Neural cell (in vitro differentiated cells): ENCODE data around the gene FOXP3. TPM values are rescaled to one million over a fixed set of nuclear protein-coding genes. Genes with fewer than 3 reads are reported as not detected.

Experiments
- H2AFZ ChIP-seq: fragments of 200-600, 300-800 bp; sonication (generic), shearing (Covaris generic); 2 replicates; pipeline ENCODE4 v1.6.0; 2014; ENCODE audit warnings: low read depth, mild to moderate bottlenecking, antibody characterized with exemption, low read length, moderate library complexity
- H3F3A ChIP-seq: fragments of 200-600 bp; shearing (Covaris generic); 2 replicates; pipeline ENCODE4 v1.6.1; 2016; ENCODE audit warnings: mild to moderate bottlenecking, moderate library complexity, mixed read lengths, antibody characterized with exemption, low read length; ENCODE audit not compliant: insufficient read depth, poor library complexity, severe bottlenecking
- H3K27ac ChIP-seq: fragments of 200-600, 300-800 bp; sonication (generic), shearing (Covaris generic); 2 replicates; pipeline ENCODE4 v1.5.1; 2014; ENCODE audit warnings: mild to moderate bottlenecking, low read length, moderate library complexity
- H3K27me3 ChIP-seq: fragments of 300-800, 200-600 bp; sonication (generic), shearing (Covaris generic); 2 replicates; pipeline ENCODE4 v1.6.0; 2014; ENCODE audit warnings: mild to moderate bottlenecking, low read depth, low read length, moderate library complexity; ENCODE audit not compliant: insufficient read depth
- H3K36me3 ChIP-seq: fragments of 300-800, 200-600 bp; sonication (generic), shearing (Covaris generic); 2 replicates; pipeline ENCODE4 v1.5.1; 2014; ENCODE audit warnings: mild to moderate bottlenecking, antibody characterized with exemption, low read length, moderate library complexity; ENCODE audit not compliant: insufficient read depth
- H3K4me2 ChIP-seq: fragments of 300-800, 200-600 bp; sonication (generic), shearing (Covaris generic); 2 replicates; pipeline ENCODE4 v1.6.0; 2014; ENCODE audit warnings: mild to moderate bottlenecking, low read length
- H3K4me3 ChIP-seq: fragments of 300-800, 200-600 bp; sonication (generic), shearing (Covaris generic); 2 replicates; pipeline ENCODE4 v1.5.1; 2014; ENCODE audit warnings: mild to moderate bottlenecking, low read length, moderate library complexity
- H3K79me2 ChIP-seq: fragments of 200-600 bp; shearing (Covaris generic); replicated peaks from 2 replicates; pipeline ENCODE4 v1.6.0; 2014; ENCODE audit warnings: mild to moderate bottlenecking, low read length, moderate library complexity; ENCODE audit not compliant: insufficient read depth
- H3K9ac ChIP-seq: fragments of 300-800, 200-600 bp; sonication (generic), shearing (Covaris generic); 2 replicates; pipeline ENCODE4 v1.6.1; 2016; ENCODE audit warnings: mild to moderate bottlenecking, low read length, mixed read lengths
- H3K9me2 ChIP-seq: fragments of 200-600 bp; shearing (Covaris generic); 2 replicates; pipeline ENCODE4 v1.6.1; 2016; ENCODE audit warnings: mild to moderate bottlenecking, low read length, mixed read lengths; ENCODE audit not compliant: insufficient read depth
- H3K9me3 ChIP-seq: fragments of 200-600, 300-800 bp; sonication (generic), shearing (Covaris generic); 2 replicates; pipeline ENCODE4 v1.6.1; 2016; ENCODE audit warnings: mild to moderate bottlenecking, mixed run types, low read length, moderate library complexity, mixed read lengths
- H4K20me1 ChIP-seq: fragments of 200-600 bp; shearing (Covaris generic); 2 replicates; pipeline ENCODE4 v1.6.1; 2016; ENCODE audit warnings: mild to moderate bottlenecking, mixed run types; ENCODE audit not compliant: insufficient read depth
- EP300 ChIP-seq: fragments of 450-650 bp; conservative IDR thresholded peaks from 2 replicates; pipeline ENCODE4 v1.6.1; 2014; ENCODE audit warnings: antibody characterized with exemption, mild to moderate bottlenecking, moderate library complexity; ENCODE audit not compliant: poor library complexity, severe bottlenecking
- EZH2 ChIP-seq: fragments of 200-600, 300-800 bp; shearing (Covaris generic), sonication (generic); IDR thresholded peaks from 2 replicates; pipeline ENCODE4 v1.6.1; 2014; ENCODE audit warnings: antibody characterized with exemption, low read length, borderline replicate concordance, mild to moderate bottlenecking; ENCODE audit not compliant: insufficient read depth, poor library complexity, severe bottlenecking
- MXI1 ChIP-seq: fragments of 450-650 bp; conservative IDR thresholded peaks from 2 replicates; pipeline ENCODE4 v1.6.1; 2014; ENCODE audit warnings: antibody characterized with exemption, mild to moderate bottlenecking; ENCODE audit not compliant: poor library complexity, severe bottlenecking
- POLR2AphosphoS5 ChIP-seq: IDR thresholded peaks from 2 replicates; pipeline ENCODE4 v1.6.1; 2012
- RAD21 ChIP-seq: fragments of 450-650 bp; conservative IDR thresholded peaks from 2 replicates; pipeline ENCODE4 v1.6.1; 2014; ENCODE audit warnings: antibody characterized with exemption, mild to moderate bottlenecking, moderate library complexity
- REST ChIP-seq: IDR thresholded peaks from 2 replicates; pipeline ENCODE4 v1.6.1; 2012; ENCODE audit warnings: borderline replicate concordance
- SMC3 ChIP-seq: fragments of 450-650 bp; conservative IDR thresholded peaks from 2 replicates; pipeline ENCODE4 v1.6.1; 2014; ENCODE audit warnings: antibody characterized with exemption, mild to moderate bottlenecking, moderate library complexity; ENCODE audit not compliant: poor library complexity
- TAF1 ChIP-seq: IDR thresholded peaks from 2 replicates; pipeline ENCODE4 v1.6.1; 2012; ENCODE audit warnings: low read depth
- polyA plus RNA-seq: library from polyadenylated mRNA; depleted of rRNA; stranded (reverse); fragments of >200 nt; gene quantifications from 2 replicates; pipeline ENCODE4 v1.2.3, GENCODE V29; 2014
- TF ChIP-seq, protein P1 (sequence below): fragments of 450-650 bp; IDR thresholded peaks from 2 replicates; pipeline ENCODE4 v1.5.1; 2014; ENCODE audit warnings: antibody characterized with exemption, mild to moderate bottlenecking, moderate library complexity; ENCODE audit not compliant: poor library complexity, severe bottlenecking

Gene FOXP3
- polyA plus RNA-seq, 1 donor from 2014 or later: not detected

- Histone ChIP-seq H2AFZ (peak within 1 kb of the TSS; percentile 56), H3K36me3 (no peaks in the 10 kb centered on the region)
Observed at GRCh38 chrX:49269767-49270248, 5.3 kb upstream of the FOXP3 start, which contains the start of gene PPP1R3F. TSS of gene PPP1R3F (plus strand) at chrX:49269793. CDS start at chrX:49269870, 77 bp downstream.

DNA sequence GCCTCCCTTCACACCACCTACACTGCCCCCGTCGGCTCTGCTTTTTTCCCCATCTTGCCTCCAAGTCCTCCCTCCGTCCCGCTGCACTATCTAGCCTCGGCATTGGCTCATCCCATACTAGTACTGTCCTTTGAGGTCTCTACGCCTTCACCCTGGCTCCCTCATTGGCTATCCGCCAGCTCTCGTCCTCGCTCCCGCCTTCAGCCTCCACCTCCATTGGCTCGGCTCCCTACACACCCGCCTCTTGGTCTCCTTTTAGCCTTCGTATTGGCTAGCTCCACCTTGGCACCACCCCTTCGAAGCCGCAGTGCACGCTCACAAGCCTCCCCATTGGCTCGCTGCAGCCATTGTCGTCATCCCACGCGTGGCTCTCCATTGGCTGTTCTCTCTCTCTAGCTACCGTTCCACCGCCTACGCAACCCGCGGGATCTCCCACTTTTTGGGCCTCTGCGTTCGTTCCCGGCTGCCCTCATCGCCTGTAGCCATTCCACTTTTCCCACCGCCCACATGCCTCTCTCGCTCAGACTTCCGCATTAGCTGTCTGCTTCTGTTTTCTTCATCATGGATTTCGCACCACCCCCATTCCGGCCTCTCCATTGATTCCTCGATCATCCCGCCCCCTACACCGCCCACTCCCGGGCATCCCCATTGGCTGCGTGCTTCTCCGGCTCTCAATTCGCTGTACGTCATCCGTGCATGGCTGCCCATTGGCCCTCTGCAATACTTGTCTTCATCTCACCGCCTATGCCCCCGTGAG lies 4.7 kb upstream of the FOXP3 start:
- Histone ChIP-seq H3K27me3 (no peaks in the 10 kb centered on the region), H2AFZ (peak overlapping the region; percentile 56)
- no peak for TF ChIP-seq SMC3
- no peak for TF ChIP-seq RAD21
- no peak for TF ChIP-seq MXI1
- TF ChIP-seq REST: peak; percentile 17
- peak; percentile 69 for TF ChIP-seq POLR2AphosphoS5
- TF ChIP-seq TAF1: peak; percentile 47
- TF ChIP-seq, protein P1, sequence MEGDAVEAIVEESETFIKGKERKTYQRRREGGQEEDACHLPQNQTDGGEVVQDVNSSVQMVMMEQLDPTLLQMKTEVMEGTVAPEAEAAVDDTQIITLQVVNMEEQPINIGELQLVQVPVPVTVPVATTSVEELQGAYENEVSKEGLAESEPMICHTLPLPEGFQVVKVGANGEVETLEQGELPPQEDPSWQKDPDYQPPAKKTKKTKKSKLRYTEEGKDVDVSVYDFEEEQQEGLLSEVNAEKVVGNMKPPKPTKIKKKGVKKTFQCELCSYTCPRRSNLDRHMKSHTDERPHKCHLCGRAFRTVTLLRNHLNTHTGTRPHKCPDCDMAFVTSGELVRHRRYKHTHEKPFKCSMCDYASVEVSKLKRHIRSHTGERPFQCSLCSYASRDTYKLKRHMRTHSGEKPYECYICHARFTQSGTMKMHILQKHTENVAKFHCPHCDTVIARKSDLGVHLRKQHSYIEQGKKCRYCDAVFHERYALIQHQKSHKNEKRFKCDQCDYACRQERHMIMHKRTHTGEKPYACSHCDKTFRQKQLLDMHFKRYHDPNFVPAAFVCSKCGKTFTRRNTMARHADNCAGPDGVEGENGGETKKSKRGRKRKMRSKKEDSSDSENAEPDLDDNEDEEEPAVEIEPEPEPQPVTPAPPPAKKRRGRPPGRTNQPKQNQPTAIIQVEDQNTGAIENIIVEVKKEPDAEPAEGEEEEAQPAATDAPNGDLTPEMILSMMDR: peak; percentile 26
- no peak for TF ChIP-seq EZH2
- TF ChIP-seq EP300: peak; percentile 36

More at GRCh38 chrX:49269767-49270248, 5.3 kb upstream of the FOXP3 start, which contains the start of gene PPP1R3F:
- Histone ChIP-seq H3K27me3 (no peaks in the 10 kb centered on the region), H3K9ac (peak within 1 kb of the TSS; percentile 87), H4K20me1 (no peaks in the 10 kb centered on the region), H3K9me2 (no peaks in the 10 kb centered on the region), H3K27ac (peak within 1 kb of the TSS; percentile 98), H3F3A (no peaks in the 10 kb centered on the region), H3K9me3 (no peaks in the 10 kb centered on the region), H3K79me2 (peaks cover 6% of the 10 kb centered on the region), H3K4me2 (no peak within 1 kb of the TSS), H3K4me3 (peak within 1 kb of the TSS; percentile 69)
- TF ChIP-seq TAF1: peak; percentile 54
- TF ChIP-seq SMC3: peak; percentile 34
- no peak for TF ChIP-seq RAD21
- TF ChIP-seq EP300: no peak
- peak; percentile 28 for TF ChIP-seq REST
- TF ChIP-seq POLR2AphosphoS5: peak; percentile 55

More for the DNA sequence above, 4.7 kb upstream of the FOXP3 start:
- no peaks in the 10 kb centered on the region for H3F3A ChIP-seq
- peak overlapping the region; percentile 69 for H3K4me3 ChIP-seq
- peaks cover 6% of the 10 kb centered on the region for H3K79me2 ChIP-seq
- peak overlapping the region; percentile 98 for H3K27ac ChIP-seq
- peak overlapping the region; percentile 87 for H3K9ac ChIP-seq
- H4K20me1 ChIP-seq: no peaks in the 10 kb centered on the region
- H3K4me2 ChIP-seq: no peak overlapping the region
- no peaks in the 10 kb centered on the region for H3K9me3 ChIP-seq
- H3K36me3 ChIP-seq: no peaks in the 10 kb centered on the region
- no peaks in the 10 kb centered on the region for H3K9me2 ChIP-seq
